Smooth muscle cell (in vitro differentiated cells): Measurements from ENCODE around the gene EFCAB8. TPM values are rescaled to one million over a fixed set of nuclear protein-coding genes. Genes with fewer than 3 reads are reported as not detected.

Experiments used
- DNase-seq: peaks from one replicate; lab custom pipeline; 2025; ENCODE audit not compliant: unreplicated experiment; lab: John Stamatoyannopoulos, UW
- H2AFZ ChIP-seq: fragments of 200-600 bp; sonication (generic); 2 replicates; pipeline ENCODE4 v1.6.0; 2016; ENCODE audit warnings: antibody characterized with exemption, low read depth, mild to moderate bottlenecking
- H3F3A ChIP-seq: fragments of 200-600 bp; sonication (generic); 2 replicates; pipeline ENCODE4 v1.6.0; 2017; ENCODE audit warnings: antibody characterized with exemption, low read depth
- H3K27ac ChIP-seq: fragments of 200-600 bp; sonication (generic); 2 replicates; pipeline ENCODE4 v1.5.1; 2016; ENCODE audit warnings: low read depth, mild to moderate bottlenecking
- H3K27me3 ChIP-seq: fragments of 200-600 bp; sonication (generic); 2 replicates; pipeline ENCODE4 v1.6.1; 2016; ENCODE audit warnings: low read depth, mild to moderate bottlenecking
- H3K36me3 ChIP-seq: fragments of 200-600 bp; sonication (generic); 2 replicates; pipeline ENCODE4 v1.5.1; 2016; ENCODE audit warnings: low read depth
- H3K4me1 ChIP-seq: fragments of 200-600 bp; sonication (generic); 2 replicates; pipeline ENCODE4 v1.5.1; 2016; ENCODE audit warnings: low read depth
- H3K4me2 ChIP-seq: fragments of 200-600 bp; sonication (generic); 2 replicates; pipeline ENCODE4 v1.6.0; 2016; ENCODE audit warnings: mild to moderate bottlenecking
- H3K4me3 ChIP-seq: fragments of 200-600 bp; sonication (generic); 2 replicates; pipeline ENCODE4 v1.5.1; 2016; ENCODE audit warnings: mild to moderate bottlenecking
- H3K79me2 ChIP-seq: fragments of 200-600 bp; sonication (generic); 2 replicates; pipeline ENCODE4 v1.6.0; 2016; ENCODE audit warnings: low read depth, mild to moderate bottlenecking
- H3K9ac ChIP-seq: fragments of 200-600 bp; sonication (generic); 2 replicates; pipeline ENCODE4 v1.6.0; 2016; ENCODE audit warnings: low read depth
- H3K9me3 ChIP-seq: fragments of 200-600 bp; sonication (generic); replicated peaks from 2 replicates; pipeline ENCODE4 v1.5.1; 2016; ENCODE audit warnings: low read depth
- H4K20me1 ChIP-seq: fragments of 200-600 bp; sonication (generic); 2 replicates; pipeline ENCODE4 v1.6.0; 2016; ENCODE audit warnings: low read depth
- CTCF ChIP-seq: fragments of 200-600 bp; sonication (generic); IDR thresholded peaks from 2 replicates; pipeline ENCODE4 v1.5.1; 2017; ENCODE audit warnings: borderline replicate concordance, mild to moderate bottlenecking, antibody characterized with exemption; ENCODE audit not compliant: insufficient read depth, poor library complexity, severe bottlenecking
- WGBS: methylation state at CpG from one replicate; pipeline ENCODE4 v1.1.7; 2016; ENCODE audit warnings: low lambda C conversion rate; 5-methylcytosine and 5-hydroxymethylcytosine counted together
- polyA plus RNA-seq: library from polyadenylated mRNA; unstranded; fragments of >200 nt; fragmentation: Nextera tagmentation; extraction: Ambion mirVana; gene quantifications from 2 replicates; pipeline ENCODE4 v1.2.1, GENCODE V29; 2016
- total RNA-seq: library from RNA; depleted of rRNA; stranded (reverse); fragments of >200 nt; gene quantifications from 2 replicates; pipeline ENCODE4 v1.2.3, GENCODE V29; 2014

Gene EFCAB8
- total and polyA plus RNA-seq, 2 experiments from 2014 or later = 0.25 to 1.7 TPM

DNA sequence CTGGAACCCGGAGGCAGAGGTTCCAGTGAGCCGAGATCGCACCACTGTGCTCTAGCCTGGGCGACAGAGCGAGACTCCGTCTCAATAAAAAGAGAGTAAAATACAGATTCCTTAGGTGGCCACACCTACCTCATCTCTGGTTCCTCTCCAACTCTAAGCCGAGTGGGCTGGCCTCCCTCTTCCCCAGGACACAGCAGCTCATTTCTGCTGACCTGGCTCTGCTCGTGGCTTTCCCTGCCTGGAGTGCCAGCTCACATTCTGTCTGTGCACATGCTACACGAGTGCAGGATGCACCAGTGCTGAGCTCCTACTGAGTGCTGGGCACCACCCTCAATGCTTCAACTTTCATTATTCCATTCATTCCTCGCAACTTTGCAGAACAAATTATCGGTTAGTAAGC, 28.8 kb downstream of the EFCAB8 start:
- Histone ChIP-seq H3K9me3 (no peaks in the 10 kb centered on the region), H4K20me1 (no peaks in the 10 kb centered on the region), H3K79me2 (no peaks in the 10 kb centered on the region), H2AFZ (no peak overlapping the region), H3F3A (no peaks in the 10 kb centered on the region), H3K36me3 (no peaks in the 10 kb centered on the region), H3K27me3 (no peaks in the 10 kb centered on the region), H3K4me2 (no peak overlapping the region), H3K27ac (no peak overlapping the region), H3K4me3 (no peak overlapping the region), H3K9ac (no peak overlapping the region), H3K4me1 (no peaks in the 10 kb centered on the region)
- DNase-seq = no peak
- TF ChIP-seq CTCF = no peak
- WGBS = 82% methylated on average over 11 of the region's 11 CpGs

DNA sequence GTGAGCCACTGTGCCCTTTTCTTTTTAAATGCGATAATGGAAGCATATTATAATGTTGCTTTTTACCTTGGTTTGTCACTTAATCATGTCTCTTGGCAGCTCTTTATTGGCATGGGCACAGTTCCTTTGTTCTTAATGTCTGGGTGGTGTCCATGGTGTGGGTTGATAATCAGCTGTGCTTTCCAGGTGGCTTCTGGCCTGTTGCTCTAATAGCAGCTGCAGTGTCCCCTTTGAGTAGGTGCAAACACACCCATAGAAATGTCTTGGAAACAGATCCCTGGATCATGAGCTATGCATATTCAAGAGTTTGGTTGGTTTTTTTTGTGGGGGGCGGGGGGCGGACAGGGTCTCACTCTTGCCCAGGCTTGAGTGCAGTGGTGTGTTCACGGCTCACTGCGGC, 29.9 kb downstream of the EFCAB8 start:
- H3K4me3 ChIP-seq = no peak overlapping the region
- H3K27ac ChIP-seq = no peak overlapping the region
- H3K4me2 ChIP-seq = no peak overlapping the region
- no peaks in the 10 kb centered on the region for H3K36me3 ChIP-seq
- H3F3A ChIP-seq = no peaks in the 10 kb centered on the region
- H3K27me3 ChIP-seq = no peaks in the 10 kb centered on the region
- no peaks in the 10 kb centered on the region for H4K20me1 ChIP-seq
- H3K4me1 ChIP-seq = no peaks in the 10 kb centered on the region
- no peaks in the 10 kb centered on the region for H3K79me2 ChIP-seq
- TF ChIP-seq CTCF = no peak
- no peak overlapping the region for H2AFZ ChIP-seq
- no peak overlapping the region for H3K9ac ChIP-seq
- 97% methylated on average over 5 of the region's 5 CpGs for WGBS
- H3K9me3 ChIP-seq = no peaks in the 10 kb centered on the region
- DNase-seq = no peak

DNA sequence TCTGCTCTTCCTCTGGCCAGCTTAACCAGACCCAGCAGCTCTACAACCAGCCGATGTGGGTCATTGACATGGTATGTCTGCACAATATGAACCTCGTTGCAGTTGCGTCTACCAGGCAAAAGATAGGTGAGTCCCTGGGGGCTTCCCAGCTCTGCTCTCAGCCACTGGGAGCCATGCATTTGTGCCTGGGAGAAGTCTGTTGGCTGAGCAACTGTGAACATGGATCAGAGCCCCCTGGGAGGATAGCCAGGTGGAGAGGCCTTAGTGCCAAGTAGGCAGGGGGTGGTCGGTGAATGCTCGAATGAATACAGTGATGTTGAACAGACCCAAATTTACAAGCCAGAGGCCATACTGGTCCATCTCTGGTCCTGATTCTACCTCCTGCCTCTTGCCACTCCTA, 30.6 kb downstream of the EFCAB8 start:
- Histone ChIP-seq H3K4me1 (no peaks in the 10 kb centered on the region), H3K27me3 (no peaks in the 10 kb centered on the region), H3K4me3 (no peak overlapping the region), H2AFZ (no peak overlapping the region), H3K9me3 (no peaks in the 10 kb centered on the region), H4K20me1 (no peaks in the 10 kb centered on the region), H3F3A (no peaks in the 10 kb centered on the region), H3K27ac (no peak overlapping the region), H3K4me2 (no peak overlapping the region), H3K9ac (no peak overlapping the region), H3K79me2 (no peaks in the 10 kb centered on the region), H3K36me3 (no peaks in the 10 kb centered on the region)
- WGBS = 92% methylated on average over 5 of the region's 5 CpGs
- no peak for DNase-seq
- TF ChIP-seq CTCF = no peak

DNA sequence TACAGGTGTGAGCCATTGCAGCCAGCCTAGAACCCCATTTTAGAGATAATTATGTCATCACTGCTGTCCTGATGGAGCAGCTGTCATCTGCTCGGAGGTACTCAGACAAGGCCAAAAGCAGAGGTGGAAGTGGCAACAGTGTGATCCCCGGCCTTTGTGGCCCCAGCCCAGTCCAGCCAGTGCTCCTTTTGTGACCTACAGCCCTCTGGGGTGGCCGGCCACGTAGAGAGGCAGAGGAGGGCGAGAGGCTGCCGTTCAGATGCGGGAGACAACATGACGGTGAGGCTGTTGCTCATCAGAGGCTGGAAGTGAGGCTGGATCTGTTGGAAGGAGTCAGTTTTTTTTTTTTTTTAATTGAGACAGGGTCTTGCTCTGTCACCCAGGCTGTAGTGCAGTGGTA, 32.8 kb downstream of the EFCAB8 start:
- H3F3A ChIP-seq = no peaks in the 10 kb centered on the region
- H3K9me3 ChIP-seq = no peaks in the 10 kb centered on the region
- no peak for TF ChIP-seq CTCF
- H3K9ac ChIP-seq = no peak overlapping the region
- no peak overlapping the region for H3K27ac ChIP-seq
- no peaks in the 10 kb centered on the region for H3K36me3 ChIP-seq
- no peak overlapping the region for H3K4me2 ChIP-seq
- no peak overlapping the region for H2AFZ ChIP-seq
- H3K4me1 ChIP-seq = no peaks in the 10 kb centered on the region
- H3K4me3 ChIP-seq = no peak overlapping the region
- no peaks in the 10 kb centered on the region for H3K79me2 ChIP-seq
- no peaks in the 10 kb centered on the region for H4K20me1 ChIP-seq
- H3K27me3 ChIP-seq = no peaks in the 10 kb centered on the region
- WGBS = 92% methylated on average over 8 of the region's 8 CpGs
- no peak for DNase-seq
